ENCODE data around the gene DYNLRB1.

DYNLRB1 gene

GRCh38 chr20:34559311-34560140 is 43.3 kb downstream of the DYNLRB1 start:
- no peak for DNase-seq

- no peak for DNase-seq
These were observed 43.9 kb downstream of the DYNLRB1 start for GRCh38 chr20:34560141-34560523.

- no peak for DNase-seq
These were observed 44.4 kb downstream of the DYNLRB1 start for GRCh38 chr20:34560614-34561013.

- no peak for DNase-seq
These were observed 45.4 kb downstream of the DYNLRB1 start for GRCh38 chr20:34561661-34562060.

- DNase-seq, result no peak
These were observed 46.4 kb downstream of the DYNLRB1 start for GRCh38 chr20:34562641-34563040.

GRCh38 chr20:34564833-34565232 is 48.6 kb downstream of the DYNLRB1 start:
- no peak for DNase-seq

- DNase-seq, result no peak
These were observed 51.0 kb downstream of the DYNLRB1 start for GRCh38 chr20:34566978-34567891.

- DNase-seq, result no peak
These were observed 52.0 kb downstream of the DYNLRB1 start for GRCh38 chr20:34567892-34568865.

GRCh38 chr20:34569598-34569997 is 53.4 kb downstream of the DYNLRB1 start:
- DNase-seq, result no peak

GRCh38 chr20:34570859-34571306 is 54.7 kb downstream of the DYNLRB1 start:
- DNase-seq, result no peak

GRCh38 chr20:34571753-34572152 is 55.5 kb downstream of the DYNLRB1 start:
- no peak for DNase-seq

GRCh38 chr20:34573541-34574300 is 57.5 kb downstream of the DYNLRB1 start:
- DNase-seq, result no peak

- no peak for DNase-seq
These were observed 58.2 kb downstream of the DYNLRB1 start for GRCh38 chr20:34574426-34574825.

GRCh38 chr20:34574861-34575260 is 58.6 kb downstream of the DYNLRB1 start:
- DNase-seq, result no peak

- no peak for DNase-seq
These were observed 59.0 kb downstream of the DYNLRB1 start for GRCh38 chr20:34575271-34575670.

- DNase-seq, result no peak
These were observed 59.5 kb downstream of the DYNLRB1 start for GRCh38 chr20:34575756-34576155.

- no peak for DNase-seq
These were observed 60.8 kb downstream of the DYNLRB1 start for GRCh38 chr20:34577061-34577460.

- no peak for DNase-seq
These were observed 61.8 kb downstream of the DYNLRB1 start for GRCh38 chr20:34578025-34578424.

- DNase-seq, result no peak
These were observed 62.3 kb downstream of the DYNLRB1 start for GRCh38 chr20:34578521-34578920.

- DNase-seq, result no peak
These were observed 63.2 kb downstream of the DYNLRB1 start for GRCh38 chr20:34579191-34579978.
